K562 (cell line): Measurements from ENCODE around the gene MRGPRF. TPM values are rescaled to one million over a fixed set of nuclear protein-coding genes. Genes with fewer than 3 reads are reported as not detected.

Experiments used
- ATAC-seq: fragments of 200-7000 bp; cut with Tn5 transposase; 3 replicates; pipeline ENCODE4 v1.9.1; 2020; ENCODE audit warnings: moderate library complexity
- BruUV-seq: library from RNA; stranded (reverse); fragments of 400-500 nt; replicated peaks from 2 replicates; lab custom pipeline; 2021; lab: Mats Ljungman, UMichigan
- CTCF ChIA-PET: fragments of 300-600 bp; formaldehyde crosslinking; extraction: SDS; loops from one replicate; lab custom pipeline; 2021; ENCODE audit warnings: low intra/inter-chr PET ratio; lab: Yijun Ruan, JAX
- POLR2A ChIA-PET: fragments of 300-600, 350-650 bp; sonication (Branson Sonifier 250); formaldehyde crosslinking; extraction: SDS; loops from one replicate; lab custom pipeline; 2021; ENCODE audit warnings: antibody characterized with exemption, inconsistent platforms; lab: Yijun Ruan, JAX
- DNase-seq, 4 experiments: peaks; one replicate each; pipeline versions ENCODE4 v3.0.0 to v3.0.0-alpha.2; 2011 to 2018; ENCODE audit warnings: low spot score in 3 of 4, mixed read lengths in 3 of 4; ENCODE audit errors: extremely low read depth in 1 of 4
- FAIRE-seq: peaks from 2 replicates; lab custom pipeline; 2011; peaks lifted over from hg19 to GRCh38; lab: Jason Lieb, UNC
- H2AFZ ChIP-seq: 2 replicates; pipeline ENCODE4 v1.6.0; 2011; ENCODE audit warnings: low read depth, low read length, control low read depth, inconsistent platforms
- H3K27ac ChIP-seq: fragments of 200-600 bp; 3 replicates; pipeline ENCODE4 v1.8.0; 2011; ENCODE audit warnings: low read depth, mild to moderate bottlenecking, control low read depth, inconsistent platforms, low read length, moderate library complexity, mixed read lengths; ENCODE audit errors: extremely low read depth
- H3K27me3 ChIP-seq, 2 experiments: fragments of 300-600 bp in 1 of 2; 2 replicates in 1 of 2; 3 replicates in 1 of 2; pipeline versions ENCODE4 v1.6.0 to v1.8.0; 2011; ENCODE audit warnings: inconsistent platforms in 2 of 2, low read length in 2 of 2, mild to moderate bottlenecking in 1 of 2, mixed read lengths in 1 of 2, moderate library complexity in 1 of 2; ENCODE audit not compliant: control insufficient read depth in 2 of 2, insufficient read depth in 2 of 2
- H3K36me3 ChIP-seq: fragments of 300-600 bp; 3 replicates; pipeline ENCODE4 v1.8.0; 2011; ENCODE audit warnings: mild to moderate bottlenecking, low read length, inconsistent platforms; ENCODE audit not compliant: control insufficient read depth, insufficient read depth
- H3K4me1 ChIP-seq, 2 experiments: fragments of 200-600 bp in 1 of 2; replicated peaks in 1 of 2; 2 replicates in 1 of 2; 3 replicates in 1 of 2; pipeline versions ENCODE4 v1.5.1 to v1.8.0; 2011; ENCODE audit warnings: inconsistent platforms in 2 of 2, low read length in 2 of 2, mild to moderate bottlenecking in 1 of 2, mixed read lengths in 1 of 2, moderate library complexity in 1 of 2; ENCODE audit not compliant: control insufficient read depth in 2 of 2, insufficient read depth in 2 of 2
- H3K4me2 ChIP-seq: 2 replicates; pipeline ENCODE4 v1.6.1; 2011; ENCODE audit warnings: low read length, control low read depth, inconsistent platforms, mixed read lengths; ENCODE audit not compliant: insufficient read depth
- H3K4me3 ChIP-seq: fragments of 200-600 bp; sonication (generic), shearing (Covaris generic); 2 replicates; pipeline ENCODE4 v1.5.1; 2016; ENCODE audit warnings: control low read depth, inconsistent platforms
- H3K79me2 ChIP-seq: fragments of 200-600 bp; 3 replicates; pipeline ENCODE4 v1.8.0; 2011; ENCODE audit warnings: low read length, inconsistent platforms; ENCODE audit not compliant: control insufficient read depth, insufficient read depth
- H3K9ac ChIP-seq, 2 experiments: 2 replicates each; pipeline versions ENCODE4 v1.6.0 to v1.6.1; 2011; ENCODE audit warnings: low read depth in 2 of 2, low read length in 2 of 2, control low read depth in 1 of 2, inconsistent platforms in 1 of 2, mild to moderate bottlenecking in 1 of 2, mixed read lengths in 1 of 2; ENCODE audit not compliant: insufficient read depth in 1 of 2
- H3K9me1 ChIP-seq: one replicate; pipeline ENCODE4 v1.6.0; 2011; ENCODE audit warnings: inconsistent platforms, mild to moderate bottlenecking, low read length, moderate library complexity; ENCODE audit not compliant: control insufficient read depth, insufficient read depth
- H3K9me3 ChIP-seq: replicated peaks from 2 replicates; pipeline ENCODE4 v1.5.1; 2011; ENCODE audit warnings: low read depth, low read length, inconsistent platforms; ENCODE audit not compliant: control insufficient read depth, insufficient read depth
- H4K20me1 ChIP-seq: replicated peaks from 2 replicates; pipeline ENCODE4 v1.6.1; 2011; ENCODE audit warnings: low read length, inconsistent platforms, mixed read lengths; ENCODE audit not compliant: control insufficient read depth, insufficient read depth
- BACH1 ChIP-seq: fragments of 200-800 bp; sonication (Bioruptor generic); IDR thresholded peaks from 2 replicates; pipeline ENCODE4 v1.6.1; 2016; ENCODE audit warnings: missing genetic modification characterization, missing compliant biosample characterization
- BCL6 ChIP-seq: fragments of 250-450 bp; sonication (Bioruptor Pico); IDR thresholded peaks from 2 replicates; pipeline ENCODE4 v1.4.0; 2020
- BRD9 ChIP-seq: fragments of 450-650 bp; IDR thresholded peaks from 2 replicates; pipeline ENCODE4 v1.6.1; 2018; ENCODE audit warnings: low read depth; ENCODE audit not compliant: partially characterized antibody
- CHD7 ChIP-seq: fragments of 200-600 bp; sonication (generic); IDR thresholded peaks from one replicate; pipeline ENCODE4 v1.6.1; 2012; ENCODE audit warnings: mild to moderate bottlenecking, low read depth, low read length, inconsistent platforms
- CREM ChIP-seq: IDR thresholded peaks from 2 replicates; pipeline ENCODE4 v1.6.1; 2014; ENCODE audit warnings: antibody characterized with exemption, low read depth
- GABPB1 ChIP-seq: sonication (generic); formaldehyde crosslinking; IDR thresholded peaks from 2 replicates; pipeline ENCODE4 v1.8.0; 2022; ENCODE audit warnings: mild to moderate bottlenecking, missing genetic modification reagents
- HDAC6 ChIP-seq: IDR thresholded peaks from 2 replicates; pipeline ENCODE4 v1.6.1; 2012; ENCODE audit warnings: low read depth, mild to moderate bottlenecking, control low read depth, inconsistent platforms, low read length, moderate library complexity
- MBD2 ChIP-seq: sonication (generic); IDR thresholded peaks from 2 replicates; pipeline ENCODE4 v1.6.1; 2016; ENCODE audit warnings: low read depth, borderline replicate concordance
- NR3C1 ChIP-seq: sonication (generic); formaldehyde crosslinking; IDR thresholded peaks from 2 replicates; pipeline ENCODE4 v1.8.1; 2022; ENCODE audit warnings: missing genetic modification reagents
- SMAD2 ChIP-seq: fragments of 150-350 bp; IDR thresholded peaks from 2 replicates; pipeline ENCODE4 v1.6.1; 2014; ENCODE audit warnings: low read depth, mild to moderate bottlenecking, low read length
- ZFP1 ChIP-seq: fragments of 450-650 bp; formaldehyde crosslinking; IDR thresholded peaks from 2 replicates; pipeline ENCODE4 v1.4.0; 2020; ENCODE audit warnings: mild to moderate bottlenecking, mixed read lengths
- ZNF408 ChIP-seq: fragments of 250-450 bp; sonication (Bioruptor Pico); IDR thresholded peaks from 2 replicates; pipeline ENCODE4 v1.4.0; 2020; ENCODE audit warnings: low read depth, mild to moderate bottlenecking, moderate library complexity
- WGBS: fragments of 100-300 bp; shearing (Covaris generic); methylation state at CpG from one replicate; pipeline ENCODE4 v1.1.6; 2016; ENCODE audit warnings: low coverage, mixed read lengths; ENCODE audit not compliant: insufficient coverage; ENCODE audit errors: missing lambda C conversion rate; 5-methylcytosine and 5-hydroxymethylcytosine counted together
- in situ Hi-C: fragments of 300-500 bp; cut with MboI; formaldehyde crosslinking; loops from 4 replicates; pipeline ENCODE4 v1.15.0; 2018; ENCODE audit warnings: inconsistent platforms, mixed read lengths
- intact Hi-C: fragments of 100-400 bp; cut with micrococcal nuclease; formaldehyde crosslinking; loops from 2 replicates; pipeline ENCODE4 v1.14.2; 2022
- polyA plus RNA-seq, 8 experiments: library from polyadenylated mRNA; depleted of rRNA in 4 of 8; stranded (reverse) in 5 of 8; unstranded in 3 of 8; fragments of >200 nt; fragmentation: Nextera tagmentation in 2 of 8; fragmentation: Illumina TruSeq in 1 of 8; extraction: Ambion mirVana in 2 of 8; extraction: Trizol in 1 of 8; gene quantifications; 2 replicates each; pipeline versions ENCODE4 v1.2.1 to v1.2.3, GENCODE V29; 2011 to 2014; ENCODE audit warnings: inconsistent platforms in 1 of 8, missing spikeins in 1 of 8
- total RNA-seq, 7 experiments: library from RNA; depleted of rRNA in 6 of 7; stranded (reverse); fragments of >200 nt in 6 of 7; fragmentation: Illumina TruSeq in 2 of 7; extraction: Trizol in 2 of 7; gene quantifications; 2 replicates each; pipeline versions ENCODE4 v1.2.1 to v1.2.3, GENCODE V29; 2011 to 2021; ENCODE audit warnings: low replicate concordance in 1 of 7

Gene MRGPRF
- total and polyA plus RNA-seq, 9 of the 15 experiments (the other 6 are each of a cell fraction or from before 2014, with no cell fraction given), result not detected

GRCh38 chr11:69007975-69008381 lies 5.1 kb downstream of the MRGPRF start (continued):
- TF ChIP-seq BRD9, result no peak
- no peak for TF ChIP-seq BACH1 (tag)
- TF ChIP-seq SMAD2, result no peak
- TF ChIP-seq ZNF408 (CRISPR knock-in tag), result no peak
- no peak for TF ChIP-seq CREM
- no peak for TF ChIP-seq HDAC6
- TF ChIP-seq ZFP1, result no peak

- Histone ChIP-seq H3K4me1 (peaks cover 0 to 38% of the 10 kb centered on the region in 2 experiments; a peak in 3 of 5 replicates), H3K9me3 (no peaks in the 10 kb centered on the region), H3K79me2 (no peaks in the 10 kb centered on the region), H3K4me3 (no peak overlapping the region), H3K27ac (no peak overlapping the region), H3K36me3 (no peaks in the 10 kb centered on the region), H3K4me2 (no peak overlapping the region), H4K20me1 (peaks cover 22% of the 10 kb centered on the region), H2AFZ (no peak overlapping the region), H3K9me1 (peaks cover 3% of the 10 kb centered on the region), H3K9ac (no peak overlapping the region), H3K27me3 (peaks cover 65 to 96% of the 10 kb centered on the region in 2 experiments)
- no TSS peak for BruUV-seq
- 4% methylated on average over 12 of the region's 12 CpGs for WGBS
- no peak for DNase-seq
- ChIA-PET POLR2A (no interaction called here), CTCF (no interaction called here)
- in situ Hi-C loops (no loop called here), intact Hi-C loops (no loop called here)
- no peak for FAIRE-seq
- ATAC-seq, result no peak
- TF ChIP-seq GABPB1 (CRISPR knock-in tag), result no peak
- no peak for TF ChIP-seq NR3C1 (CRISPR knock-in tag)
- TF ChIP-seq MBD2, result no peak
- no peak for TF ChIP-seq BCL6 (CRISPR knock-in tag)
- no peak for TF ChIP-seq CHD7
Observed at GRCh38 chr11:69006816-69007215, 6.2 kb downstream of the MRGPRF start.
